Measurements from ENCODE around the gene DLGAP4. TPM values are rescaled to one million over a fixed set of nuclear protein-coding genes. Genes with fewer than 3 reads are reported as not detected.

DLGAP4 gene
- polyA plus RNA-seq (2013, experiment 1 of 2; ENCODE audit: insufficient read length): 218 TPM
- 207 TPM for polyA plus RNA-seq (2013, experiment 2 of 2; ENCODE audit: insufficient read length)

GRCh38 chr20:36305602-36306551 lies at the start of gene DLGAP4:
DLGAP4 (plus strand) TSS chr20:36306339; CDS start chr20:36431718, 125,379 bp downstream.
- DNase-seq: no peak

- no peak for DNase-seq
These were observed 46.7 kb upstream of the DLGAP4 start for GRCh38 chr20:36259177-36260061.

GRCh38 chr20:36260316-36260715 lies 45.8 kb upstream of the DLGAP4 start:
- DNase-seq: no peak

- DNase-seq: no peak
These were observed 44.6 kb upstream of the DLGAP4 start for GRCh38 chr20:36261389-36262105.

GRCh38 chr20:36262440-36262839 lies 43.7 kb upstream of the DLGAP4 start:
- DNase-seq: no peak

GRCh38 chr20:36264426-36265246 lies 41.5 kb upstream of the DLGAP4 start:
- DNase-seq: no peak

- DNase-seq: no peak
These were observed 40.0 kb upstream of the DLGAP4 start for GRCh38 chr20:36266189-36266588.

GRCh38 chr20:36267605-36268381 lies 38.3 kb upstream of the DLGAP4 start:
- DNase-seq: no peak

GRCh38 chr20:36268440-36269342 lies 37.4 kb upstream of the DLGAP4 start:
- DNase-seq: no peak

- no peak for DNase-seq
These were observed 36.6 kb upstream of the DLGAP4 start for GRCh38 chr20:36269507-36269906.

- no peak for DNase-seq
These were observed 35.1 kb upstream of the DLGAP4 start for GRCh38 chr20:36270744-36271638.

- DNase-seq: no peak
These were observed 34.2 kb upstream of the DLGAP4 start for GRCh38 chr20:36271639-36272546.

- DNase-seq: no peak
These were observed 33.5 kb upstream of the DLGAP4 start for GRCh38 chr20:36272547-36273220.

GRCh38 chr20:36273414-36274180 lies 32.5 kb upstream of the DLGAP4 start:
- peak; percentile 13 for DNase-seq

- no peak for DNase-seq
These were observed 31.8 kb upstream of the DLGAP4 start for GRCh38 chr20:36274181-36274841.

Data from fibroblast of skin of back (primary cell).